NCI-H1436 treated with DMSO at 0.1 percent for 48 hours (cell line): ENCODE measurements around the gene LSM14B.

ENCODE experiments used
- DNase-seq: peaks from one replicate; lab custom pipeline; 2025; lab: John Stamatoyannopoulos, UW

The LSM14B gene

DNA sequence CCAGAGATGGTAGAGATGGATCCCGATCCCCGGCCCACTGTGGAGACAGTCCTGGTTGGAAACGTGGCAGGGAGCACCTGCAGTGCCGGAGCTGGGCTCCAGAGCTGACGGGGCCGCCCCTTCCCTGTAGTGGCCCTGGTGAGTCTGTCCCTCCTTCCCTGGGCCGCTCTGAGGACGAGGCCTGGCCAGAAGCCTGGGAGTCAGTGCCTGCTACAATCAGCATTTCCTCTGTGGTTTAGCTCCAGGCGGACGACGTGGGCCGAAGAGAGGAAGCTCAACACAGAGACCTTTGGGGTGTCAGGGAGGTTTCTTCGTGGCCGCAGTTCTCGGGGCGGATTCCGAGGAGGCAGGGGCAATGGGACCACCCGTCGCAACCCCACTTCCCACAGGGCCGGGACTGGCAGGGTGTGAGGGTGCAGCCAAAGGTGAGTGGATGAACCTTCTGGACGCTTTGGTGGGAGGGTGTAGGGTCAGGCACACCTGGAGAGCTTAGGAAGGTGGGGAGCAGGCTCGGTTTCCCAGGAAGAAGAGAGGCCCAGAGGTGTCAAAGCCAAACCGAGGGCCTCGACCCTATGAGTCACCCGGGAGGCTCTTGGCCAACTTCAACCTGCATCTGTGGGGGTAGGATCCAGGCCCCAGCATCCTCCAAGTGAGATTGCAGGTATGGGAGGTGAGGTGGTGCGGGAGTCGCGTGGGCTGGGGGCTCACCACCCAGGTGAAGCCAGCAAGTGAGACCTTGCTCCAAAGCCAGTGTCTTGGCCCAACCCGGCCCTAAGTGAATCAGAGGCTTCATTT, 11.0 kb downstream of the LSM14B start:
- DNase-seq = no peak

DNA sequence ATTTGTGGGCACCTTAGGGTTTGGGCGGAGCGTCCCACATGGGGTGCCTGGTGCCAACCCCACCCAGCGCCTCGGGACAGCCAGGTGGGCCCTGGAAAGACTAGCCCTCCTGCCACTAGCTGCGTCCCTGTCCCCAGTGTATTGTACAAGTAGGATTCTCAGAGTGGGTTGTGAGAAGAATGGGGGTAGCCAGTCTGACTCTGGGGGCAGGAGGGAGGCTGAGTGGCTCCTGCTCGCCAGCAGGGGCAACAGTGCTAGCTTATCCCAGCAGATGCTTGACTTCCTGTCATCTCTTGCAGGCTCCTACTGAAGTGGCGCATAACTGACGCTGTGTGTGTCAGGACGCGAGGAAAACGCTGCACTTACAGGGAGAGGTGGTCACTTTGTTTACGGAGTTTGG, 11.6 kb downstream of the LSM14B start:
- DNase-seq = no peak

DNA sequence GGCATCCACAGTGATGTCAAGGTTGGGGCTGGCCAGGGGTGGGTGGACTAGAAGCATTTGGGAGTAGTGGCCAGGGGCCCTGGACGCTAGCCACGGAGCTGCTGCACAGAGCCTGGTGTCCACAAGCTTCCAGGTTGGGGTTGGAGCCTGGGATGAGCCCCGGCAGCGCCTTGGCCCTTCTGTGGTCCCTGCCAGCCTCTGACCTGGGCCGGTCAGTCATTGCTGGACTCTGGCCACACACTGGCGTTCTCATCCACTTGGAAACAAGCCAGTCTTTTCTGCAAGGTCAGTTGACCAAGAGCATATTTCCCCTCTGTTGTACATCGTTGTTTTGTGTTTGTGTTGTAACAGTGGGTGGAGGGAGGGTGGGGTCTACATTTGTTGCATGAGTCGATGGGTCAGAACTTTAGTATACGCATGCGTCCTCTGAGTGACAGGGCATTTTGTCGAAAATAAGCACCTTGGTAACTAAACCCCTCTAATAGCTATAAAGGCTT, 12.5 kb downstream of the LSM14B start:
- no peak for DNase-seq

DNA sequence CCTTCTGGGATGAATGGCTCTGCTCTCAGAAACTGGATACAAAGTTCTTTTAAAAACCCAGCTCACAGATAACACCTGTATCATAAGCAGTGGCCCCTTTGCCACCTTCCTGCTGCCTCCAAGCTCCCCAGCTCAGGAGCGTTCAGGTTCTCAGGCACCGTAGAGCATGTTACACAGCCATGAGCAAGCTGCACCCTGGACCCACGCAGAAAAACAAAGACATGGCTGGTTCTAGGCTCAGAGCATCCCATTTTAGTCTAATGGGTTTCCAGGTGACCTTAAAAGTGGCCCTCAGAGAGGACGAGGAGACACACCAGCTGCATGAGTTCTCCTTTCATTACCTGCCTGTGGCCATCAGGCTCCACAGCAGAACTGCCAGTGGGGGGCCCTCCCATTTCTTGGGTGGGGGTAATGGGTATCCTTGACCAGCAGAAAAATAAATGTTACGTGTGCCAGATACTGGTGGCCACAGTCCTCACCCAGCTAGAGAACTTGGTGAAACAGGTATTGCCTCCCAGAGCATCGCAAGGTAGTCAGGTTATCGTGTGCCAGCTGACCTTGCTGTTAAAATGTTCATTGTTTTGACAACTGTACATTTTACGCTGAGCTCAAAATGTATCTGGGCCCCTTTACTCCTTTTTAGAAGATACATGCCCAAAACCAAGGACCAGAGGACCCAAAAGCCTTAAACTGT, 13.4 kb downstream of the LSM14B start:
- no peak for DNase-seq

DNA sequence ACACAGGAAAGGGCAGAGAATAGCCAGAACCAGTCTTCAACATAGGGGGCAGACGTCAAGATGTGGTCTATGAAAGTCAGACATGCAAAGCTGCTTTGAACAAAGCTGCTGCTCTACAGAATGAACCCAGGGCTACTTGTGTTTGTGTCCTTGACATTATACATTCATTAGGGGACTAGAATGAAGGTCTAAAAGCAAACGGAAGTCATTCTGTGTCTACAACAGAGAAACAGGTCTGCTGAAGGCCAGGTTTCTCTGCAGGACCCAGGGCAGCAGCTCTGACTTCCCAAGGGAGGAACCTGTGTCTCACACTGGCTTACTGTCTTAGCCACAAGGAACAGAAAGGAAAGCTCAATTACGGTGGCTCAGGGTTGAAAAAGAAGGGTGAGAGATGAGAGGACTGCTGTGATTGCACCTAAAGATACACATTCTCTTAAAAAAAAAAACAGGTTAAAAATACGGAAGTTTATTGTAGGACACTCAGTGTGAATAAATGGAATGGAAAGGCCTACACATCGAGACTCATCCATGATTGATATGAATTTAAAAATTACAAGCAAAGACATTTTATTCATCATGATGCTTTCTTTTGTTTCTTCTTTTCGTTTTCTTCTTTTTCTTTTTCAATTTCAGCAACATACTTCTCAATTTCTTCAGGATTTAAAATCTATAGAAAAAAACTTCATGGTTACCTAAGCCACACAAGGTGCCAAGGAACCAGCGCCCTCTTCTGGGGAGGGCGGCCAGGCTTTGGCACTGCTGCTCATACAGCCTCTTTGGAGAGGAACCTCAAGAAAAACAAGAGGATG, 14.2 kb downstream of the LSM14B start:
- no peak for DNase-seq

DNA sequence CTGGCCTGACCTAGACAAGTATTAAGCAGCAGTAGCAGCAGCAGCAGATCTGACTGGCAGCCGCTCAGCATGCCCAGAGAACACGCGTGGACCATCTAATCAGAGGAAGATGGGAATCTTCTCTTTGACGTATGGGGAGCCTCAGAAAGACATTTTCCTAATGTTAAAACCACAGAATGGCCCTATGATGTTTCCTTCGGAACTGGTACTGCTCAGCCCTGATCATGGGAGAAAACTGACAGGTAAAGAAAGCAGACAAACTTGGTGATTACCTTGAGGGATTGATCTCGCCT, 14.8 kb downstream of the LSM14B start:
- no peak for DNase-seq

DNA sequence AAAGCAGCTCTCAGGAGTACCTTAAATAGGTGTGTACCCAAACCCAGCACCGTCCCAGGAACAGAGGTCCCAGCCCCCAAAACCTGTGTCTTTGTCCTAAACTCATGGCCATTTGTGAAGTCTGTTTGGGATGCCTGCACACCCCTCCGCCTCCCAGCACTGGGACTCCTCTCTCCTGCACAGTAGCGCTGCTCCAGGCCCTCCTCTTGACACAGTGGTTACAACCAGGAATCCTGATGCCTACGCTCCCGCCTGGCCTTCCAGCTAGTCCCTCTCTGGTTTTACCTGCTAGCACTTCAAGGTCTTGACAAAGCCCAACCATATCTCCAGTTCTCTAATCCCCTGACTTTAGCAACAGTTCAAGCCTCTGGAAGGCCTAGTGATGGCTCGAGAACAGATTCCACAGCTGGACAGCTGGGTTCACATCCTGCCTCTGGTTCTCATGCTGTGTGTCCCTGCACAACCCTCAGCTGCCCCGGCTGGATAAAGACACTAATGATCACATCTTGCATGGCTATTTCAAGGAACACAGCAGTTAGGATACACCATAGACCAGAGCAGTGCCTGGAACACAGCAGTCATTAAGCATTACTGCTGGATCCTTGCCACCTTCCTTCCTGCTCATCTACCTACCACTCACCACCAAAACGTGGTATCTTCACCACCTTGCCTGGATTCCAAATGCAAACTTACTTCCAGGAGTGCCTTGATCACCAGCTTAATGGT, 15.4 kb downstream of the LSM14B start:
- no peak for DNase-seq

DNA sequence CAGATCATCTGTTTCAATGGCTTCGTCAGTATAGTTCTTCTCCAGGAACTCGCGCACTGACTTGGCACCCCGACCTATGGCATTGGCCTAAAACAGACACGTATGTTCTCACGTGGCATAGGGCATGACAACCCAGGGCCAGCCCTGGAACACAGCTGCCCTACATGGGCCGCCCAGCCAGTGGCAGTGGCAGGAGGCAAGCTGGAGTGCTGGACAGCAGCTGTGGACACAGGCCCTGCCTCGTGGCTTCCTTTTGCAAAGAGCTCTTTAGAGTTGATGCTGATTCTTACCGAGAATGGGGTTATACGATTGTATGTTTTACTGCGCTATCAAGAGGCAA, 15.9 kb downstream of the LSM14B start:
- DNase-seq = no peak

DNA sequence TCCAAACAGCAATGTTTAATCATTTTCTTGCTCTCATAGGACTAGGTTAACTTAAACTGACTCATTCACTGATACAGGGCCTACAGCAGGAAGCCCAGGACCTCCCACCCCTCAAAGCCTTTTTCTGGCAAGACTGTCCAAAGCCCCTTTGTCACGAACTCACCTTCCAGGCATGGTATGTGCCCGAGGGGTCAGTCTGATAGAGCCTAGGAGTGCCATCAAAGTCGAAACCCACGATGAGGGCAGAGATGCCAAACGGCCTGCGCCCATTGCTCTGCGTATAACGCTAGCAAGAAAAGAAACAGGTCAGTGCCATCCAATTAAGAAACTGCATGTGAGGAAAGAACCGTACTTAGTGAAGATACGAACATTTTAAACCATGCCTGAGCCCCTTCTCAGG, 16.6 kb downstream of the LSM14B start:
- no peak for DNase-seq

DNA sequence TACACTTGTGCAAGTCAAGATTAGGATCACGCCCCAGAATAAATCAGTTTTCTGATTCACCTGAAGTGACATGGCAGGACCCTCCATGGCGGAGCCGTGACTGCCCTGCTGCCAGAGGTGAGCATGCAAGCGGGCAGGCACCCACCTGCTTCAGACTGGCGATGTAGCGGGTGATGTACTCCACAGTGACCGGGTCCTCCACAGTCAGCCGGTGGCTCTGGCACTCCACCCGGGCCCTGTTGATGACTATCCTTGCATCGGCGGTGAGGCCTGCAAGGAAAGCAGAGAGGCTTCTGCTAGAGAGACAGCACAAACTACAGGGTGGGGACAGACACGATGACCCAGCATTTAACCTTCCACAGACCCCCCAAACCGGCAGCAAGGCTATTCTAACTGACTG, 17.4 kb downstream of the LSM14B start:
- no peak for DNase-seq

DNA sequence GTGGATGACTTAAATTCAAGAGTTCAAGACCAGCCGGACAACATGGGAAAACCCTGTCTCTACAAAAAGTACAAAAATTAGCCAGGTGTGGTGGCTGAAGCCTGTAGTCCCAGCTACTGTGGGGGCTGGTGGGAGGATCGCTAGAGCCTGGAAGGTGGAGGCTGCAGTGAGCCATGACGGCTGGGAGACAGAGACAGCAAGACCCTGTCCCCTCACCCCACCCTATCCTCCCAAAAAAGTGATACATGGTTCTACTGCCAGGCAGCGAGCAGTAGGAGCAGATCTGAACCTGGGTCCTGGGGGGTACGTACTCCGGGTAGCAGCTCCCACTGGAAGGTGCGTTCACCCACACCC, 18.7 kb downstream of the LSM14B start:
- no peak for DNase-seq

DNA sequence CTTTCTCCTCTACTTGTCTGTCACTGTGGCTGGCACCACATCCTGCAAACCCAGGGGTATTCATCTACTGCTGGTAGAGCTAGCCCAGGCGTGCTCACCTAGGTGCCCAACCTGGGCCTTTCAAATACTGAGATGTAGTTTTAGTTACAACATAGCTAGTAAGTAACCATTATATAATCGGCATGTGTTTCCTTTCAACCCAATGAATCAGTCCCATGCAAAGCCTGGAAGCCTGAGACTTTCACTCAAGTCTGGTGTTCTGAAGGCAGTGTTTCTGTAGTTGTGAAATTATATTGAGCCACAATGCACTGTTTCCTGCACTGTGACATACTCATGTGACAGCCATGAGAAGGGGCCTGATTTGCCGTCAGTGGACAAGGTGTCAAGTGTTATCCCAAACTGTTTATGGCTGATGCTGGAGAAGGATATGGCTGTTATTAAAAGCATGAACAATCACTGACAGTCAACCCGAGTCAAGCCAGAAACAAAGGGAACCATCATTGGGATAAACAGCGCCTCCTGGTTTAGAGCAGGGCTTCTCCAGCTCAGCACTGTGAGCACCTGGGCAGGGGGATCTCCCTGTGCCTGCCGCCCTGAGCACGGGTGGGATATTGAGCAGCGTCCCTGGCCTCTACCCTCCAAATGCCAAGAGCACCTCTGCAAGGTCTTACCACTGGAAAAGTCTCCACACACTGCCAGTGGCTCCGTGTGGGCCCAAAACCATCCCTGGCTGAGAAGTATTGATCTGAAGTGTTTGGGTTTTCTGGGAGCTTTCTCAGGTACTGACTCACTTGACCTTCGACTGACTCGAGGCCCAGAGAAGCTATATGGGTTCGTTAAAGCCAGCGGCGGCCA, 19.3 kb downstream of the LSM14B start:
- DNase-seq = no peak

DNA sequence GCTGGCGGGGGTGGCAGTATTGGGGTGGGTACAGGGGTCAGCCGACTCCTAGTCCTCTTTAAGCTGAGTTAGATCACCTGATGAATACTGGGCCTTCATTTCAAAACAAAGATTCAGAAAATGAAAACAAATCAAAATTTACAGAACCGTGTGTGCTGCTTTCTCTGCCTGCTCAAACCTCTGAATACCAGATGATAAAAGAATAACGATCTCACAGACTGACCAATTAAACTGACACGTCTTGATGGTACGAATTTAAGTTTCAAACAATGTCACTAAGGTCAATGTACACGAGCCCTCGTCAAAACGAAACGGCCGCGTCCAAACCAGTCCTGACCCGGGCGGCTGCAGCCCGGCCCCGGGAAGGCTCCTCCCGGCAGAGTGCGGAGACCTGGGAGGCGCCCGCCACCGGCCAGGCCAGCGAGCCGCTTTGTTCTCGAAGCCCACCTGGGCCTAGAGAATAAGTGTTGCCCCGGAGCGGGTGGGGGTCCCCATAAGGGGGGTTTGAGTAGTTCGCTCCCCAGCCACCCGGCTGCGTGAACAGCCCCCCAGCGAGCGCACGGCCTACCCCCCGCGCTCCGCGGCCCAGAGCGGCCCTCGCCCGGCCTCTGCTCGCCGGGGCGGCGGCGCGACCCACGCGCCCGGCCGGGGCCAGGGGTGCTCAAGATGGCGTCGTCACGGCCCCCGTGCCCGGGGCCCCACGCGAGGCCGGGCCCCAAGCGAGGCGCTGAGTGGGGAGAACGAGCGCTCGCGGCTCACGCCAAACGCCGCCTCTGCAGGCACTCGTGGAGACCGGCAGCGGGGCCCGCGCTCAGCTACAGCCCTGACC, 20.2 kb downstream of the LSM14B start:
- no peak for DNase-seq

DNA sequence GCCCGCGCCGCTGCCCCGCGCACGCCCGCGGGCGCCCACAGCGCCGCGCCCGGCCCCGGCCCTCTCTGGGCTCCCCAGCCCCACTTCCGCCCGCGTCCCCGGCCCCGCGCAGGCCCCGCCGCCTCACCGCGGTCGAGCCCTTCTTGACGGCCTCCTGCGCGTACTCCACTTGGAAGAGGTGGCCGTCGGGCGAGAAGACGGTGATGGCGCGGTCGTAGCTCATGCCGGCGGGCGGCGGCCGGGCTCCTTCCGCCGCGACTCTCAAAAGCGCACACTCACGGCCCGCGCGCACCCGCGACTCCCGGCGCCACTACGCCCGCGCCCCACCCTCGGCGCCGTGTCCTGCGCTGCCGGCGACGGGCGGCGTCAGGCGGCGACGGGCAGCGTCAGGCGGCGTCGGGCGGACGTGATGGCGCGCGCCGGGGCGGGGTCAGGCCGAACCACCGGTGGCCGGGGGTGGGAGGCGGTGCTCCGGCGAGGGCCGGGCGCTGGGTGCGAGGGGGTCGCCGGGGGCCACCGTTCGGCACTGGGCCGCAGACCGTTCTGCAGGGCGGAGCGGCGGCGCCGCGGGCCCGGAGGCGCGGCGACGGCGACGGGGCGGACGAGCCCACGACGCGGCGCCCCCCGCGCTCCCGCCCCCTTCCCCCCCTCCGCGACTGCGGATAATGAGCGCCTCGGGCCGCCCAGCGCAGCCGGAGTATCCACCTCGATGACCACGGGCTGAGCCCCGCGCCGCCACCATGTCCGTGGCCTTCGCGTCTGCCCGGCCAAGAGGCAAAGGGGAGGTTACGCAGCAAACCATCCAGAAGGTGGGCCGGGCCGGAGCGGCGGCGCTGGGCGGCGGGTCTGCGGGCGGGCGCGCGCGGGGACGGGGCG, 21.0 kb downstream of the LSM14B start, which contains the start of the genes PSMA7 and SS18L1:
PSMA7 (minus strand) TSS at position 314 of the 876 bp plus-strand sequence; CDS start at position 223, 91 bp downstream.
SS18L1 (plus strand) TSS at position 689 of the 876 bp plus-strand sequence; CDS start at position 741, 52 bp downstream.
- DNase-seq = no peak

DNA sequence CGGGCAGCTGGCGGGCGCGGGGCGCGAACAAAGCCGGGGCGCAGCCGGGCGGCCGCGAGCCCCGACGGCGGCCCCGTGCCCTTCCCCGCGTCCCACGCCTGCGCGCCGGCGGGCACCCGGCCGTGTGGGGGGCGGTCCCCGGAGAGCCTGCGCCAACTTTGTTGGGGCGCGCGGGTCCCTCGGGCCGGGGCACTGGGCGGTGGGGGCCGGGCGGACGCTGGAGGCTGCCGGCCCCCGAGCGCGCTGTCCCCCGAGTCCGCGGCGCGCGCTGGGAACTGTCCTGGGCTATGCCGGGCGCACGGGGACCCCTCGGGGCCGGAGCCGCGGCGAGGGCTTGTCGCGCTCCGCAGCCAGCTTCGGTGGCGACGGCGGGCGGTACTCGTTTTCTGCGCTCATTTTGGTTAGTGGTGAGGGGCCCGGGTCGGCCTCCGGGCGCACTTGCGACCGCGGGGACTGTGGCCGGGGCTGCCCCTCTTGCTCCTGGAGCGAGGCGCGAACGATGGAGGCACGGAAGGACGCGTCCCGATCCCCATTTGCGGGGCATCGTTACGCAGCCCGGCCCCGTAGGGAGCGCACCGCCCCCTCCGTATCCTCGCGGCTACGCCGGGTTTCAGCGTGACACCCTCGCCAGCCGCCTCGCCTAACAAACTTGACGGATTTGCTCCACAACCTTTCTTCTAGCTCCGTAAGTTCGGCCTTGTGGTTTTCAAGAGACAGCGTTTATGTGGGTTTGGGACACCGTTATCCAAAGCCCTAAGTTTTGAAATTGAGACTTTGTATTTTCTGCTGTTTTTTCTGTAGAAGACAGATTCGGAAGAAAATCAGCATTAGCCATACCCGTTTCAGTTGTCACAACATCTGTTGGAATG, 21.9 kb downstream of the LSM14B start:
- no peak for DNase-seq

DNA sequence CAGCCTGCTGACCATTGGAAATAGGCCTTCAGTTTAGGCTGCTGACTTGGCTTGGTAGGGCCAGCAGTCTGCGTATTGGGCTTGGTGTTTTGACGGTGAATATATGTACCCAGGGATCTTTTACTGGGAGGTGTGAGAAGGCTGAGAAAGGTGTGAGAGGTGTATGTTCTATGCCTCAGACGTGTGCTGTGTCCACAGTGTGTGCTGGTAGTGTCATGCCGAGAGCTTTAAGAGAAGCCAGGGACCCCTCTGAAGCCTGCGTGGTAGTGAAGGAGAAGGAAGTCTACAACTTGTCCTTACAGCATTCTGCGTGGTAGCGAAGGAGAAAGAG, 23.4 kb downstream of the LSM14B start:
- DNase-seq = no peak

DNA sequence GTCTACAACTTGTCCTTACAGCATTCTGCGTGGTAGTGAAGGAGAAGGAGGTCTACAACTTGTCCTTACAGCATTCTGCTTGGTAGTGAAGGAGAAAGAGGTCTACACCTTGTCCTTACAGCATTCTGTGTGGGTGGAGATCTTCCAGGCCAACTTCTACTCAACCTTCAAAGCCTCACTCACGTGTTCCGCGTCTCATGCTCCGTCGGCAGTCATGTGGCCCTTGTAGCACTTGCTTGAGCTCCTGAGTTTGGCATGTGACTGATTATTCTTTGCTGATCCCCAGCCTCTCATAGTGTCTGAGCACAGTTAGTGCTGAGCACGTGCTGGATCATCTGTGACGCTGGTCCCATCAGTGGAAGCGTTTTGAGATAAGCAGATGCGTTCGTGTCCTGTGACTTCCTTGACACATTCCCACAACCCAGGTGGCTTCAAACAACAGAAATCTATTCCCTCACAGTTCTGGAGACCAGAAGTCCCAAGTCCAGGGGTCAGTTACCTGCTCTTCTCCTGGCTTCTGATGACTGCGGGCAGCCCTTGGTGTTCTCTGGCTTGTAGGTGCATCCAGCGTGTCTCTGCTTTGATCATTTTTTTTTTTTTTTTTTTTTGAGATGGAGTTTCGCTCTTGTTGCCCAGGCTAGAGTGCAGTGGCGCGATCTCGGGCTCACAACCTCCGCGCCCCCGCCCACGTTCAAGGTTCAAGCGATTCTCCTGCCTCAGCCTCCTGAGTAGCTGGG, 23.9 kb downstream of the LSM14B start:
- DNase-seq = no peak

DNA sequence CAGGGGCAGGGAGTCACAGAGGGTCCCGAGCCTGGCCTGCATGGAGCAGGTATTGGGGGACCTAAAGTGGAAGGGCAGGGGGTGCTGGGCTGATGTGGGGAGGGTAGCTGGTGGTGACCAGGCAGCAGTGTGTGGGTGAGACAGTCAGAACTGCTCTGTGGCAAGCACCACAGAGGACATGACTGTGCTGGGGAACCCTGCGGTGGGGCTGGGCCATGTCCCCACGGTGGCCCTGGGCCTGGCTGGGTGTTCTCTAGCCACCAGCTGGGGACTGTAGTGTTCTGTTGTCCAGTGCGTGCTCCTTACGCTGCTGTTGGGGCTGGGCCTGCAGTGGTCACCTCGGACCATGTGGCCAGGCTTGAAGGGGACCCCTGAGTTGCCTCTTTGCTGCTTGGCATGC, 24.9 kb downstream of the LSM14B start:
- no peak for DNase-seq
